Activated T-cell treated with anti-CD3 and anti-CD28 coated beads, Interleukin-2, amount 50 U/mL, for 1 hour (primary cell): Measurements from ENCODE around the gene PARS2.

Experiments used
- DNase-seq: peaks from one replicate; pipeline ENCODE4 v3.0.0-alpha.2; 2020

Gene PARS2

DNA sequence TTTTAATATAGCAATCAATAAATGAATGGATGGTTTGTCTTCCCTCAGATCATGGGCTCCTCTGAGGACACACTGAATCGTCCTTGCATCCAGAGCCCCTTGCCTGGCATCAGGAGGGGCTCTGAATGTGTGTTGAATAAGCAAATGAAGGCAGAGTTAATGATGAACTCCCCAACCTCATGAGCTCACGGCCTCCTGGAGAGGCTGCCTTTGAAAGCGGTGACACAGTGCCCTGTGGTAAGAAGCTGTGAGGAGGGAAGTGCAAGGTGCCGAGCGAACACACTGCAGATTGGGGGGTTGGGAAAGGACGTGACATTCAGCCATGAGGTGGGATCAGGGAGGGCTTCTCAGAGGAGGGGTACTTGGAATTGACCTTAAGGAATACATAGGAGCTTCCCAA lies 3.2 kb upstream of the PARS2 start:
- DNase-seq: no peak

DNA sequence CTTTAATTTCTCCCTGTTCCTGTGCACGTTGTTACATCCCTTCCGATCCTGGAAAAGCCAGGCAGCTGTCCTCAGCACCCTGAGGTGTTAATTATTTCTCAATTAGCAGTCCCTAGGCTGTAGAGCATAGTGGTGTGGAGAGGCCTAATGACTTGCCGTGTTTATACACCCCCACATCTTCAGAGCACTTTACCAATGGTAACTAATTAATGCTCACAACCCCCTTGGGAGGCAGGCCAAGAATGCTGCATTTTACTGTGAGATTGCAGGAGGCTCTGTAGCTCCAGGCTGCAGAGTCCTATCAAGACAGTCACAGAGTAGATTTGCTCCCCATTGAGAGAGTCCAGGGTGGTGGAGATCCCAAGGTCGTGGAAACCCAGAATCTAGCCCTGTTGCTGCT lies 2.4 kb upstream of the PARS2 start:
- no peak for DNase-seq

DNA sequence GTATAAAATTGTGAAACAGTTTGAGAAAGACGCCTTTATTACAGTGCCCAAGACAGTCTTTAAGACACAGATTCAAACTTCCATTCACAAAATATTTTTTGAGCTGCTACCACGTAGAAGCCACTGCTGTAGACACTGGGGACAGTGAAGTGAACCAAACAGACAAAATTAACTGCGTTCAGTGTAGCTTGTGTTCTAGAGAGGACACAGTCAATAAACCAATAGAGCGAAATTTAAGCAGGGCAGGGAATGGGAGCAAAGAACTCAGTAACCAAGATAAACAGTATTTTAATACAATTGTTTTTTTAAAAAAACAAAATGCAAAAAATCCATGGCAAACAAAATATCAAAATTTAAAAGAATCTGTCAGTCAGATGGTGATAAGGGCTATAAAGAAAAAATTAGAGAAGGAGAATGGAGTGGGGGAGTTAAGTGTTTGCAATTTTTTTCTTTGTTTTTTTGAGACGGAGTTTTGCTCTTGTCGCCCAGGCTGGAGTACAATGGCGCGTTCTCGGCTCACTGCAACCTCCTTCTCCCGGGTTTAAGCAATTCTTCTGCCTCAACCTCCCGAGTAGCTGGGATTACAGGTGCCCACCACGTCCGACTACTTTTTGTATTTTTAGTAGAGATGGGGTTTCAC lies 719 bp upstream of the PARS2 start:
- no peak for DNase-seq

DNA sequence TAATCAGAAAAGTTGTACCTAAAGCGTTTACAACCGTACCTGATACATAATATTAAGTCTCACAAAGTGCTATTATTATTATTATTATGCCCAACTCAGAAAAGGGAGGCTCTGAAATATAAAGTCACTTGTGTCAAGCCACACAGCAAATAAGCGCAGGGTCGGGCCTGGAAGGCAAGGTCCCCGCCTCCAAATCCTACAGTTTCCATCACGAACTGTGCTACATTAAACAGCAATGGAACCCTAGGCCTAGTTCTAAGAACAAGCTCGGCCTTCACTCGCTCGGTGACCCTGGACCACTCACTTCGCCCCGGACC lies 549 bp downstream of the PARS2 start:
- no peak for DNase-seq

DNA sequence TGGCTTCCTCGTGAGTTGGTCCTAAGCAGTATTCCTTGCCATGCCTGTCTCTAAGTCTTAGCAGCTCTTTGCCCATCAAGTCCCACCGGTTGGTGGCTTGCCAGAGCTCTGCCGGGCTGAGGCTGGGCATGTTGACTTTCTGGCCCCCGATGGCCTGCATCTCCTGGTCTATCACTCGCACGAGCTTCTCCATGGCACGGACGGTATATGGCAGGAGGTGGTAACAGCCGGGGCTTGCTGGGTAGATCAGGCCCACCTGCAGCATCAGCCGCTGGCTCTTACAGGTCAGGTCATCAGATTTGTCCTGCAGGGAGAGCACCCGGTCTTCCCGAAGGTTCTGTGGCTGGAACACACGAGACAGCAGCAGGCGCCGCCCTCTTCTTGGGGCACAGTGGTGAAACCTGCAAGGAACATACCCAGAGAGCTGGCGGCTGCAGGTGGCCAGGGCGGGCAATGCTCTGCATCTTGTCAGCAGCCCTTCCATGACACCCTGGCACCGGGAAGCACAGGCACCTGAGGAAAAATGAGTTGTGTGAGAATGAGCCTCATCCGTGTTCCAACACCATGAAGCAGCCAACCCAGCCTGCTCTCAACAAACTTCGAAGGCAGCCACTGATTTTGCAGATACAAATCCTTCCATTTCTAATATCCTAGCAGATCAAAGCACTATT lies 5.5 kb downstream of the PARS2 start:
- DNase-seq: no peak

DNA sequence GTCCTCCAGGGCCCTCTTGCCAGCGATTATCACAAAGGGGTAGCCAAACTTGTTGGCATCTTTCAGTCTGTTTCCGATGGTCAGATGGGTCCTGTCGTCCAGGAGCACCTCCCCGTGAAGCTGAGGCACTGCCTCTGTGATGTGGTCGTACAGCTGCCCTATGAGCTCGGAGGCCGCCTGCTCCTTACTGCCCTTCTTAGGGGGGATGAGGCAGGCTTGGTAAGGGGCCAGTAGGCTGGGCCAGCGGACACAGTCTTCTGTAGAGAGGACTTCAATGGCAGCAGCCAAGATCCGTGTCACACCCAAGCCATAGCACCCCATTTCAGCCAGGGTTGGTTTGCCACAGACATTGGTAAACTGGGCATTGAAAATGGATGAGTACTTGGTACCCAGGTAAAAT lies 6.5 kb downstream of the PARS2 start:
- DNase-seq: no peak

DNA sequence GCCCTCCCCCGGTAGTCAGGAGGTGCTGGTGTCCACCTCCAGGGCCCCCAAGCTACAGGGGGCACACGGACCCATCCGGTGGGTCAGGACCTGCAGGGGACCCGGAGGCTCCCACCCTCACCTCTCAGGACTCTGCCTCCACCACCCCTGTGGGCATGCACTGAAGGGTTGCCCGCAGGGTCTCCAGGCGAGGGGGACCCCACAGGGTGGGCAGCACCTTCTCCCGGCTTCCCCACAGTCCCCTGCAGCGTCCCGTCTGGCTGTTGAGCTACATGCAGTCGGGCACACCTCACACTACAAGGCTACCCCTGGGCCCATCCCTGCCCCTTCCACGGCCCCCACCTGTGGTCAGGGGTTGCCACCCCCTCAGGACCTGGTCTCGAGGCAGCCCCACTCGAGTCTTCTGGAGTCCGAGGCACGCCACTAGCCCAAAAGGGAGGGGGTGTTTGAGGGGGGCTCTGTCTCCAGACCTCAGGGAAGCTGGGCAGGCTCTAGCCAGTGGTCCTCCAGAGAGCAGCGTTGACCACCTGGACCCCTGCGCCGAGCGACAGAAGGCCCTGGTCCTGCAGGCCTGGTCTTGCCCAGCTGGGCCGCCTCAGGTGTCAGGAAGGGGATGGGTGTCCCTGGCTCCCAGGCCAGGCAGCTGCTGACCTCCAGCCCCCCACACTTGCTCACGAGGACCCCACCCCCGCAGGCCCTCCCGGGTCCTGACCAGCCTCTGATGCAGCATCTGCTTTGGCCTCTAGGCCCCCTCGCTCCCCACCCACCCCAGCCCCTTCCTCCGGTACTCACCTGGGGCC lies 9.6 kb downstream of the PARS2 start:
- DNase-seq: no peak

DNA sequence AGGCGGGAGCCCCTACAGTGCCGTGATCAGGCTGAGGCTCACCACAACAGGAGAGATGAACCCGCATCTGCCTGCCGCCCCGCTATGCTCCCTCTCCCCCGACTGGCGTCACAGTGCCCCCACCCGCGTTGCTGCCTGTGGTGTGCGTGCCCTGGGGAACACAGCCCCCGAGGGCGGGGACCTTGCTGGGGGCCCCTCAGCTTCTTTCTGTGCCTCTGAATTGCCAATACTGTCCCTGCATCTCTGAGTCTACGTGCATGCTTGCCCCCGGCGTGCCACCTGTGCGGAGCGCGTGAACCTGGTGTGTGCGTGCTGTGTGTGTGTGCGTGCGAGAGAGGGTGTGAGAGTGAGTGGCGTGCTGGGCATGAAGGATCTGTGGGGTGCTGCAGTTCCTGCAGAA lies 10.3 kb downstream of the PARS2 start:
- no peak for DNase-seq

DNA sequence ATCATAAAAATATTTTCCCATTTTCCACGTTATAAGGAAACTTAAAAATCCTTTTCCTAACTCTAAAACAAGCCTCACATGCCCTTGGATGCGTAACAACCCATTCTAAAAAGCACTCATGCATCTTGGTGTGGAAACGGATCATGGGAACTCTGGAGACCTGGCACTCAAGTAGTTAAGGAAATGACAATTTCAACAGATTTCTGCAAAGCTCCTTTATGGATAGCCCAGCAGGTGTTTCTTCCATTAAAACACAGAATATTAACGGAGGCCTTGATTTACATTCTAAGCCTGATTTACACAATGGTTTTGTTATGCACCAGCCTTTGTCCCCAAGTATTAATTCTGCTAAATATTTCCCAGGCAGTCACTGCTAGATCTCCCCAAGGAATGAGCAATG lies 12.9 kb downstream of the PARS2 start:
- DNase-seq: no peak

DNA sequence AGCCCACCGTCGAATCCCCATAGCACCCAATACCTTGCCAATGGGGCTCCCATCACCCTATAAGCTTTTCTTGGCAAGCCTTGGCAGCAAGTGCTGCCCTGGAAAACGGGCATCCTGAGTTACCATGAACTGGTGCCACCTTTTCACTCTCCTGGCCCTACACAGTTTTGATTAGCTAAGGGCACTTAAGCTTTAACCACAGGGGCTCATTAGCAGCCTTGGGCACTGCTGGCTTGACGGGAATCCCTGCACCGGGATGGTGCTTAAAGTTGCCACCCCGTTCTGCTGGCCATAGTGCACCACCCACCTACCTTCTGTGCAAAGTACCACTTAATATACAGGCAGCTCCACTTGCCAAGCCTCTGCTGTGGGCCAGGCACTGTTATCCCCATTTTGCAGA lies 13.7 kb downstream of the PARS2 start:
- DNase-seq: no peak

DNA sequence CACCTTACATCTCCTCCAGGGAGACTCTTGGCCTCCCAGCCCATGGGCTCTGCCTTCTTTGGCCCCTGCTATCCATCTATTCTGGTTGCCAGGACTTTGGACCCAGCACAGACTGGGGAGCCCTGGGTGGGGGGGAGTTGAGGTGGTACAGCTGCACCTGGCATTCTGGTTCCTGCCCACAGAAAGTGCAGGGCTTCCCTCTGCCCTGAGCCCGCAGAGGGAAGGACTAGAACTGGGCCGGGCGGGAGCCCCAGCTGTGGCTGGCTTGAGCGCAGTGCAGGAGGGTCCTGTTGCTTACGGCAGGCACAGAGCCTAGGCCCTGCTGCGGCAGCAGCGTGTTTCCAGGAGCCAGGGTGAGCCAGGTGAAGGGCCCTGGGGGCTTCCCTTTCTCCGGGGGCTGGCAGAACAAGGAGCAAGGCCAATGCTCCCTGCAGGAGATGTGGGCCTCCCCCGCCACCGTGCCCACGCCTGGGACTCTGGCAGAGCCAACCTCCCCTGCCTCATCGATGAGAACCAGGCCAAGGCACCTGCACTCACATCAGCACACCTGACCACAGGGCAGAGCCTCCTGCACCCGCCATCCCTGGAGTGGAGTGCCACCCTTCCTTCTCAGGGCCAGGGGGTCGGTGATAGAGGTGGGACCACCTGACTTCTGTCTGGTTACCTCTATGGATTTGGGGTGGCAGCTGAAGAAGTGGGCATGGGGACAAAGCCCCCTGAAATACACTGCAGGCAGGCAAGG lies 16.1 kb downstream of the PARS2 start:
- DNase-seq: no peak

DNA sequence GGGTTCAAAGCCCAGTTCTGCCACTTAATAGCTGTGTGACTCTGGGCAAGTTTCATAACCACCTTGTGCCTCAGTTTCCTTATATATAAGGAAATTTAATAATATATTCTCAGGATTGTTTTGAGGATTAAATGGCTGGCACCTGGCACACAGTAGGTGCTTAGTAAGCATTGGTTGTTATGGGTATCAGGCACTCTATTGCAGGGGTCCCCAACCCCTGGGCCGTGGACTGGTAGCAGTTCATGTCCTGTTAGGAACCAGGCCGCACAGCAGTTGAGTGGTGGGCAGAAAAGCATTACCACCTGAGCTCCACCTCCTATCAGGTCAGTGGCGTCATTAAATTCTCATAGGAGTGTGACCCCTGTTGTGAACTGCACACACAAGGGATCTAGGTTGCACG lies 18.5 kb downstream of the PARS2 start:
- no peak for DNase-seq

DNA sequence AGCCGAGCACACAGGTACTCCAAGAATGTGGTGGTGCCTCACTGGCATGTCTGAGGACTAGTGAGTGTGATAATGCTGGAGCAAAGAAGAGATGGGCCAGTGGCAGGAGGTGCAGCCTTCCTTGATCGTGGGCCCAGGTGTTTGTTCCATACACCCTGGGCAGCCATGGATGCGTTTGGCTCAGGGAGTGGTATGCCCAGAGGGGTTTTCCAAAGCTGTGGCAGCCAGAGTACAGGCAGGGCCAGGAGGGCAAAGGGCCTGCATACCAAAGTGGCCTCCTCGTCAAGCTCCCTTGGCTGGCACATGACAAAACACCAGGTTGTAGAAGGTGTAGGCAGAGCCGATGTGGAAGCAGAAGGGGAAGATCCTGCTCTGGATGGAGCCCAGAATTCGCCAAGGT lies 19.0 kb downstream of the PARS2 start:
- no peak for DNase-seq

DNA sequence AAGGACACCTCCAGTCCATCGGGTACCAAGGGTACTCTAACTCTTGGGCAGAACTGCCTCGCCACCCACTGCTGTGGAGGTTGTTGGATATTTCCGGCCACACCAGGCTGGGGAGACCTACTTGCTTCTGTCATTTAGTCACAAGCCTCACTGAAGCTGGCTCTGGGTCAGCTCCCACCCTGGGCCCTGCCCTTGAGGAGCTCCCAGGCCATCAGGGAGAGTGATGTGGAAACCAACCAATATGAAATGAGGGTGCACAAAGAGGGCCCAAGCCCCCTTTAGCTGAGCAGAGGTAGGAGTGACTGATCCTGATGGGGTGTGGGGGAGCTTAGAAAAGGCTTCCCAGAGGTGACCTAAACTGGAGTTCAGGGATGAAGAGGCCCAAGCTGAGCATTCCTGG lies 19.6 kb downstream of the PARS2 start:
- no peak for DNase-seq

DNA sequence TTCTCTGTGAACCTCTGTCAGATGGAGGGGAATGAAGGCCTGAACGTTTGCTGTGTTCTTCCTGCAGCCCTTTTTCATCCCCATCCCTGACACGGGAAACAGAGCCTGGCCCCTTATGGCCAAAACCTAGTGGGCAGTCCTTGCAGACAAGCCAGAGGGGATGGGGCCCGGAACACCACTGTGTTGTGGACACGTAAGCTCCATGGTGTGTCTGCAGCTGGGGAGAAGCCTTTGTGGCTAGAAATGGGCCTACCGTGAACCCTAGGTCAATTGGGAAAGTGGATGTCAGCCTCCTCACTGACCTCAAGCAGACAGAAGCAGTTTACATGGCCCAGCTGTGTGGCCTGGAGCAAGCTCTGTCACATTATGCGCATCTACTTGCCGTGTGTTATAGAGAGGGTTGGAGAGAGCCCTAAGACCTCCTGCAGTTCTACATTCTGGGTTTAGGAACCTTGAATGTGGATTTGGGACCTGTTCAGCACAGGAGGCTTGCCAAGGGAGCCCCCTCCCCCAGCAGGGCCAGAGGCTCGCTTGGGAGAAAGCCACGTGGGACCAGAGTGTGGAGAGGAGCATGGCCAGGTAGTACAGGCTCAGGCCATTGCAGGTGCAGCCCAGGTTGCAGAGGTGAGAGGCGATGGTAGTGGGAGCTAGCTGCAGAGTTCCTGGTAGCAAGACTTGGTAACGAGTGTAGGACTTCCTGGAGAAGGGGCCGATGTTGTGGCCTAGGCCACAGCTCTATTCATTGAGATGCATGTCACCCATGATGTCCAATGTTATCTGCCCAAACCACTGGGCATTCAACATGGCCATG lies 20.7 kb downstream of the PARS2 start:
- DNase-seq: no peak

DNA sequence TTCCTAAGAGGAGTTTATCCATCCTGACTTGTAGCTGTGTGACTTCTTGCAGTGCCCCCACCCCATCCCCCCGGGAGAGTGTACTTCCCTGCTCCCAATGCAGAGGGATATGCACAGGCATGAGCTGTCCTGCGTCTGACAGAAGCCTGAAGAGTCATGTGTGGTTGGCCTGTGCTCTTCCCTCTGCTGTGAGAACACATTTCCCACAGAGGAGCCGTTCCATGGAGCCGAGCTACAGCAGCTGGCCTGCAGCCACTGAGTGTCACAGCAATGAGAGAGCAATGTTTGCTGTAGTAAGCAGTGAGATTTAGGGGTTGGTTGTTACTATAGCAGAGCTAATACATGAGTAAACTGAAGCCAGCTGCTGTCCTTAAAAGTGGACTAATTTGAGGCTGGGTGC lies 22.0 kb downstream of the PARS2 start:
- DNase-seq: no peak

DNA sequence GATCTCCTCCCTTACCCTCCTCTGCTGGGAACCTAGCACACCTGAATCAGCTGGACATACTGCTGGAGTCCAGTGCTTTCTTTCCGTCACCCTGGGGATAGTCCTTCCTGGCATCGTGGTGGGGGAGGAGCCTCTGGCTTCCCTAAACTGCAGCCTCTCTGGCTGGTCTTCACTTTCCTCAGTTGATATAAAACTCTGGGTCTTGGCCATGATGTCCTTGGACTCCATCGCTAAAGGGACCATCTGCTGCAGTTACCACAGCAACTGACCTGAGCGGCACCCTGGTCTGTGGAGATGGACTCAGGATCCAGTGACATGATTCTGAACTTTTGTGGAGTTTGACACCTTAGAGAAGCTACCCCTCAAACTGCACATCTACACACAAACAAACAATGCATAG lies 22.8 kb downstream of the PARS2 start:
- no peak for DNase-seq

DNA sequence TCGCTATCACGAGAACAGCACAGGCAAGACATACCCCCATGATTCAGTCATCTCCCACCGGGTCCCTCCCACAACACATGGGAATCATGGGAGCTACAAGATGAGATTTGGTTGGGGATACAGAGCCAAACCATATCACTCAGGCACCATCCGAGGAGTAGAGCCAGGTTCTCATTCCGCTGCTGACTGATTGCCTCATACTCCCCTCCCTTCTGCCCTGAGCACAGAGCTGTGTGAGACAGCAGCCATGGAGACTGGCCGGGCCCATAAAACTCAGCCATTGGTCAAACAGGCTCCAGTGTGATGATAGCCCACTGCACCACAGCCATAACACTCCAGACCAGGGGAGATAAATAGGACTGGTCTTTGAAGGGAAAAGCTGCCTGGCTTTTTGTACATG lies 26.1 kb downstream of the PARS2 start:
- DNase-seq: no peak

DNA sequence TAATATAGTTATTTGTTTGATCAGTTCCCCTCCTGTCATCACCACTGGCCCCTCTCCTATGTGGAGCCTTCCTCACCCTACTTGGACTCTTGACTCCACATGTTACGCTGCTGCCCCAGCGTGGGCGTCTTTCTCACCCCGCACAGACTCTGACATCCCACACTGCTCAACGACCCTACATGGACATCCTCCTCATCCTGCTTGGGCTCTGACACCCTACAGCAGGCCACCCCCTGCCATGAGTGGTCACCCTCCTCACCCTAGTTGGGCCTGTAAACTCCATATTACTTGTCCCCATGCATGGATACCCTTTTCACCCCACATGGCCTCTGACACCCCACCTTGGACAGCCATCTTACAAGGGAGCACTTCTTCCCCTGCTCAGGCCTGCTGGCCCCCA lies 27.6 kb downstream of the PARS2 start:
- DNase-seq: no peak

DNA sequence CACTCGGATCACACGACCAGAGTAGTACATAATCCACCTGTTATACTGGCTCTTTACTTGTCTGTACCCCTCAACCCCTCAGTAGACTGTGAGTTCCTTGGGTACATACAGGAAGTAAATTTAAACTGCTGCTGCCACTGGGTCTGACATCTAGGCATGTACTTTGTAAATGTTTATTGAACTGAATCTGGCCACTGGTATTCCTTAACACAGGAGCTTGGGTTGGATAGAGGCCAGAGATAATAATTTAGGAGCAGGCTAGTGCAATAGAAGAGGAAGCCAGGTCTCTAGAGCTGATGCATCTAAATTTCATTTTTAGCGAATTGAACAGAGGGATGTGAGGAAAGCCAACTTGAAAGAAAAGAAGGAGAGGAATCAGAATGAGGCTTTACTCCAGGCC lies 36.3 kb downstream of the PARS2 start:
- no peak for DNase-seq

DNA sequence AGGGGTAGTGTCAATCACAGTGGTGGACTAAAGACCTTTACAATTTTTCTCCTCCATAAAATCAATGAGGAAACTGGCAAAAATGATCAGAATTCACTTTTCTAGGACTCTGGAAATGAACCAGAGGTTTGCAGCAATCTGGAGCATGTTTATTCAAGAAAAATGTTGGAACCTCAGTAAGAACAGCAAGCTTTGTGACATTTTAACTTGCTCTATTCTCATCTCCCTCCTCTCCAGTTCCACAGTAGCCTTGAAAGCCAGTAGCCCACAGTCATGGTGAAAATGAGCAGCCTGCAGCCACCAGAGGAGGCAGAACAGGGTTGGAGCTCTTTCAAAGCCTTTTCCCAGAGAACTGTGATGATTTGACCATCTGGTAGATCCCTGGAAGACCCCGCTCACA lies 39.6 kb downstream of the PARS2 start:
- no peak for DNase-seq

DNA sequence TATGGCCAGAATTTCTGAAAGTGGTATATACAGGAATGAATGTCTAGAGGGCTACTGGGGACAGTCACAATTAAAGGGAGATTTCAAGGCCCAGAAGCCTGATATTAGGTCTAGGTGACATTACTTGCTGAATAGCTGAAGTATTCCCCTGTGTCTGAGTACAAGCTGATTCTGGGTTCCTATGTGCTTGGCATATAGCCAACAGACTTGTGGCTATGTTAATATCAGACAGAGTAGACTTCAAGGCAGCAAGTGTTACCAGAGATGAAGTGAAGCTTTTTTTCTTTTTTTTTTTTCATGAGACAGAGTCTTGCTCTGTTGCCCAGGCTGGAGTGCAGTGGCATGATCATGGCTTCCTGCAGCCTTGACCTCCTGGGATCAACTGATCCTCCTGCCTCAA lies 40.3 kb downstream of the PARS2 start:
- DNase-seq: no peak

DNA sequence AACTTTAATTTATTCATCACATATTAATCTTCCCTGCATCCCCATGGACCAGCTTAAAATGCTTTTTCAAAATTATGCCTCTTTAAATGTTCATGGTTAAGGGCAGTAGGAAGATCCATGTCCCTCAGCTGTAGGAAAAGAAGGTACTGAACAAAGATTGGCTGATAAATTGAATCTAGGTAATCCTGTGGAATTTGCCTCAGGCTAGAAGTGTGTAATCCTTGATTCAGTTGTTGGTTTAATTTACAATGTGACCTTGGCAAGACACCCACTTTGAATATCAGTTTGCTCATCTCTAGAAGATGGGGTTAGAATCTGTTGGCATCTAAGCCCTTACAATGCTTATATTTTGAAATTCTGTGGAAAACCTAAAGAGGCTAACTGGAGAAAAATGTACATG lies 42.6 kb downstream of the PARS2 start:
- no peak for DNase-seq
